Muscle layer of duodenum (tissue), 2 donors: Measurements from ENCODE around the gene TNRC6A.
"Not testable (repeated sequence)": the region's sequence is repeated elsewhere in the genome, so short reads cannot be mapped to it uniquely, and the experiment has no call there.

Source experiments
- H3K27ac ChIP-seq: one replicate; pipeline ENCODE4 v1.7.0; 2013; ENCODE audit warnings: mild to moderate bottlenecking, low read length
- H3K27me3 ChIP-seq: one replicate; pipeline ENCODE4 v1.7.0; 2013; ENCODE audit warnings: low read depth, mild to moderate bottlenecking, control low read depth, low read length
- H3K36me3 ChIP-seq, 2 donors: one replicate each; pipeline ENCODE4 v1.7.0; 2013; ENCODE audit warnings: low read length in 2 of 2, control low read depth in 1 of 2, mild to moderate bottlenecking in 1 of 2; ENCODE audit not compliant: insufficient read depth in 2 of 2, control insufficient read depth in 1 of 2
- H3K4me1 ChIP-seq, 2 donors: one replicate each; pipeline ENCODE4 v1.7.0; 2013; ENCODE audit warnings: low read length in 2 of 2, mild to moderate bottlenecking in 2 of 2, control low read depth in 1 of 2, moderate library complexity in 1 of 2; ENCODE audit not compliant: insufficient read depth in 2 of 2, control insufficient read depth in 1 of 2
- H3K4me3 ChIP-seq, 2 donors: one replicate each; pipeline ENCODE4 v1.7.0; 2013; ENCODE audit warnings: low read length in 2 of 2, low read depth in 1 of 2, mild to moderate bottlenecking in 1 of 2
- H3K9me3 ChIP-seq, 2 donors: one replicate each; pipeline ENCODE4 v1.7.0; 2013; ENCODE audit warnings: low read length in 2 of 2, control low read depth in 1 of 2, mild to moderate bottlenecking in 1 of 2; ENCODE audit not compliant: control insufficient read depth in 1 of 2
- donor health status: healthy.

TNRC6A gene

GRCh38 chr16:24728891-24729242 lies 584 bp upstream of the TNRC6A start:
- Histone ChIP-seq H3K4me3 (peak overlapping the region; percentile 77 to 82), H3K27ac (peak overlapping the region; percentile 77), H3K36me3 (peaks cover 0 to 14% of the 10 kb centered on the region in 2 donors), H3K9me3 (no peaks in the 10 kb centered on the region), H3K4me1 (peaks cover 0 to 33% of the 10 kb centered on the region in 2 donors), H3K27me3 (no peaks in the 10 kb centered on the region)

GRCh38 chr16:24729951-24730815 lies 732 bp downstream of the TNRC6A start:
- Histone ChIP-seq H3K27me3 (no peaks in the 10 kb centered on the region), H3K27ac (peak overlapping the region; percentile 88), H3K9me3 (no peaks in the 10 kb centered on the region), H3K4me1 (peaks cover 0 to 44% of the 10 kb centered on the region in 2 donors), H3K36me3 (peaks cover 0 to 15% of the 10 kb centered on the region in 2 donors), H3K4me3 (peak overlapping the region; percentile 82 to 86)

- Histone ChIP-seq H3K4me3 (peak overlapping the region; percentile 82 to 86), H3K9me3 (no peaks in the 10 kb centered on the region), H3K4me1 (peaks cover 0 to 51% of the 10 kb centered on the region in 2 donors), H3K27me3 (no peaks in the 10 kb centered on the region), H3K27ac (peak overlapping the region; percentile 60), H3K36me3 (peaks cover 0 to 15% of the 10 kb centered on the region in 2 donors)
Measured at GRCh38 chr16:24730914-24731313, 1.5 kb downstream of the TNRC6A start.

- Histone ChIP-seq H3K4me1 (peaks cover 7 to 60% of the 10 kb centered on the region in 2 donors), H3K27me3 (no peaks in the 10 kb centered on the region), H3K27ac (peak overlapping the region; percentile 60), H3K9me3 (no peaks in the 10 kb centered on the region), H3K36me3 (peaks cover 0 to 15% of the 10 kb centered on the region in 2 donors), H3K4me3 (peak overlapping the region; percentile 82 to 86)
Measured at GRCh38 chr16:24731722-24732419, 2.4 kb downstream of the TNRC6A start.

GRCh38 chr16:24734382-24734781 lies 4.9 kb downstream of the TNRC6A start:
- Histone ChIP-seq H3K27me3 (no peaks in the 10 kb centered on the region), H3K4me3 (no peak overlapping the region), H3K9me3 (no peaks in the 10 kb centered on the region), H3K36me3 (peaks cover 0 to 15% of the 10 kb centered on the region in 2 donors), H3K4me1 (peaks cover 13 to 79% of the 10 kb centered on the region in 2 donors), H3K27ac (peak overlapping the region; percentile 36)

- H3K4me1 ChIP-seq: peaks cover 13 to 92% of the 10 kb centered on the region in 2 donors
Measured at GRCh38 chr16:24736758-24737157, 7.3 kb downstream of the TNRC6A start.

GRCh38 chr16:24737391-24737871 lies 8.0 kb downstream of the TNRC6A start:
- Histone ChIP-seq H3K27ac (peak overlapping the region; percentile 19), H3K36me3 (peaks cover 0 to 11% of the 10 kb centered on the region in 2 donors), H3K4me3 (no peak overlapping the region), H3K4me1 (peaks cover 13 to 91% of the 10 kb centered on the region in 2 donors), H3K27me3 (no peaks in the 10 kb centered on the region), H3K9me3 (no peaks in the 10 kb centered on the region)

More at GRCh38 chr16:24736758-24737157, 7.3 kb downstream of the TNRC6A start:
- H3K27me3 ChIP-seq: no peaks in the 10 kb centered on the region
- no peaks in the 10 kb centered on the region for H3K9me3 ChIP-seq
- no peak overlapping the region for H3K4me3 ChIP-seq
- H3K27ac ChIP-seq: peak overlapping the region; percentile 19
- H3K36me3 ChIP-seq: peaks cover 0 to 15% of the 10 kb centered on the region in 2 donors

- Histone ChIP-seq H3K27me3 (no peaks in the 10 kb centered on the region), H3K9me3 (no peaks in the 10 kb centered on the region), H3K36me3 (peaks cover 0 to 9% of the 10 kb centered on the region in 2 donors), H3K4me3 (no peak overlapping the region), H3K4me1 (peaks cover 13 to 93% of the 10 kb centered on the region in 2 donors), H3K27ac (peak overlapping the region; percentile 19)
Measured at GRCh38 chr16:24737916-24738594, 8.6 kb downstream of the TNRC6A start.

- Histone ChIP-seq H3K4me1 (peaks cover 13 to 89% of the 10 kb centered on the region in 2 donors), H3K9me3 (no peaks in the 10 kb centered on the region), H3K27me3 (no peaks in the 10 kb centered on the region), H3K4me3 (no peak overlapping the region), H3K36me3 (peaks cover 0 to under 1% of the 10 kb centered on the region in 2 donors), H3K27ac (no peak overlapping the region)
Measured at GRCh38 chr16:24738895-24739294, 9.4 kb downstream of the TNRC6A start.

- Histone ChIP-seq H3K4me1 (peaks cover 6 to 87% of the 10 kb centered on the region in 2 donors), H3K9me3 (no peaks in the 10 kb centered on the region), H3K27ac (no peak overlapping the region), H3K36me3 (no peaks in the 10 kb centered on the region), H3K27me3 (no peaks in the 10 kb centered on the region), H3K4me3 (no peak overlapping the region)
Measured at GRCh38 chr16:24741862-24742261, 12.4 kb downstream of the TNRC6A start.

GRCh38 chr16:24742610-24743009 lies 13.2 kb downstream of the TNRC6A start:
- H3K4me1 ChIP-seq: peaks cover 7 to 87% of the 10 kb centered on the region in 2 donors
- not testable (repeated sequence) for H3K9me3 ChIP-seq, H3K27me3 ChIP-seq, H3K36me3 ChIP-seq, H3K4me3 ChIP-seq, H3K27ac ChIP-seq
